Epidermal melanocyte (primary cell): ENCODE measurements around the gene EFCAB10.
"Not testable (repeated sequence)": the region's sequence is repeated elsewhere in the genome, so short reads cannot be mapped to it uniquely, and the experiment has no call there.

Experiments
- DNase-seq: peaks from one replicate; pipeline ENCODE4 v3.0.0; 2011; ENCODE audit warnings: low spot score; ENCODE audit not compliant: insufficient read length

EFCAB10 gene

GRCh38 chr7:105599080-105599479 is 17.8 kb upstream of the EFCAB10 start:
- DNase-seq = not testable (repeated sequence)

- no peak for DNase-seq
Observed at GRCh38 chr7:105596866-105597265, 15.6 kb upstream of the EFCAB10 start.

- no peak for DNase-seq
Observed at GRCh38 chr7:105594034-105594433, 12.7 kb upstream of the EFCAB10 start.

- DNase-seq = no peak
Observed at GRCh38 chr7:105591522-105591921, 10.2 kb upstream of the EFCAB10 start.

GRCh38 chr7:105590793-105591192 is 9.5 kb upstream of the EFCAB10 start:
- DNase-seq = no peak

- peak; percentile 77 for DNase-seq
Observed at GRCh38 chr7:105589356-105590077, 8.2 kb upstream of the EFCAB10 start.

GRCh38 chr7:105587909-105588635 is 6.8 kb upstream of the EFCAB10 start:
- DNase-seq = no peak

- no peak for DNase-seq
Observed at GRCh38 chr7:105585850-105586500, 4.7 kb upstream of the EFCAB10 start.

- DNase-seq = no peak
Observed at GRCh38 chr7:105584165-105584564, 2.9 kb upstream of the EFCAB10 start.

GRCh38 chr7:105583061-105583460 is 1.8 kb upstream of the EFCAB10 start:
- DNase-seq = no peak

GRCh38 chr7:105580022-105580740 is 1.1 kb downstream of the EFCAB10 start:
- DNase-seq = no peak

GRCh38 chr7:105578496-105578895 is 2.8 kb downstream of the EFCAB10 start:
- no peak for DNase-seq

GRCh38 chr7:105577251-105577650 is 4.0 kb downstream of the EFCAB10 start:
- no peak for DNase-seq

GRCh38 chr7:105571891-105572290 is 9.4 kb downstream of the EFCAB10 start:
- no peak for DNase-seq

- DNase-seq = no peak
Observed at GRCh38 chr7:105567821-105568220, 13.5 kb downstream of the EFCAB10 start.

GRCh38 chr7:105567024-105567423 is 14.3 kb downstream of the EFCAB10 start:
- DNase-seq = no peak

- no peak for DNase-seq
Observed at GRCh38 chr7:105565190-105565589, 16.1 kb downstream of the EFCAB10 start.

- DNase-seq = no peak
Observed at GRCh38 chr7:105559926-105560325, 21.4 kb downstream of the EFCAB10 start.

- no peak for DNase-seq
Observed at GRCh38 chr7:105538339-105538738, 43.0 kb downstream of the EFCAB10 start.

GRCh38 chr7:105532709-105533460 is 48.4 kb downstream of the EFCAB10 start:
- DNase-seq = no peak
